Measurements from ENCODE around the gene SLCO2A1.

The SLCO2A1 gene

GRCh38 chr3:133894353-133895207, 135.1 kb downstream of the SLCO2A1 start:
- DNase-seq: no peak

GRCh38 chr3:133893683-133894352, 135.9 kb downstream of the SLCO2A1 start:
- DNase-seq: no peak

- no peak for DNase-seq
These were observed 137.0 kb downstream of the SLCO2A1 start for GRCh38 chr3:133892541-133893231.

- no peak for DNase-seq
These were observed 137.9 kb downstream of the SLCO2A1 start for GRCh38 chr3:133891662-133892378.

GRCh38 chr3:133890972-133891644, 138.6 kb downstream of the SLCO2A1 start:
- no peak for DNase-seq

- DNase-seq: no peak
These were observed 139.7 kb downstream of the SLCO2A1 start for GRCh38 chr3:133890037-133890436.

- no peak for DNase-seq
These were observed 140.9 kb downstream of the SLCO2A1 start for GRCh38 chr3:133888726-133889340.

- DNase-seq: no peak
These were observed 141.7 kb downstream of the SLCO2A1 start for GRCh38 chr3:133887803-133888703.

- DNase-seq: no peak
These were observed 142.5 kb downstream of the SLCO2A1 start for GRCh38 chr3:133887074-133887802.

GRCh38 chr3:133886031-133886722, 143.5 kb downstream of the SLCO2A1 start:
- no peak for DNase-seq

GRCh38 chr3:133884887-133885711, 144.6 kb downstream of the SLCO2A1 start:
- DNase-seq: no peak

GRCh38 chr3:133884054-133884886, 145.5 kb downstream of the SLCO2A1 start:
- DNase-seq: no peak

GRCh38 chr3:133883641-133884040, 146.1 kb downstream of the SLCO2A1 start:
- no peak for DNase-seq

- DNase-seq: no peak
These were observed 146.6 kb downstream of the SLCO2A1 start for GRCh38 chr3:133882986-133883586.

GRCh38 chr3:133881939-133882825, 147.5 kb downstream of the SLCO2A1 start:
- no peak for DNase-seq

- no peak for DNase-seq
These were observed 148.2 kb downstream of the SLCO2A1 start for GRCh38 chr3:133881492-133881891.
